Stimulated activated CD8-positive, alpha-beta memory T cell treated with anti-CD3 and anti-CD28 coated beads, Interleukin-15, amount 100 ng/mL, for 24 hours (primary cell): Measurements from ENCODE around the gene NINJ1.
"Not testable (repeated sequence)": the region's sequence is repeated elsewhere in the genome, so short reads cannot be mapped to it uniquely, and the experiment has no call there.

Experiments
- DNase-seq: peaks from one replicate; pipeline ENCODE4 v3.0.0-alpha.2; 2020; ENCODE audit warnings: low read depth

The NINJ1 gene

DNA sequence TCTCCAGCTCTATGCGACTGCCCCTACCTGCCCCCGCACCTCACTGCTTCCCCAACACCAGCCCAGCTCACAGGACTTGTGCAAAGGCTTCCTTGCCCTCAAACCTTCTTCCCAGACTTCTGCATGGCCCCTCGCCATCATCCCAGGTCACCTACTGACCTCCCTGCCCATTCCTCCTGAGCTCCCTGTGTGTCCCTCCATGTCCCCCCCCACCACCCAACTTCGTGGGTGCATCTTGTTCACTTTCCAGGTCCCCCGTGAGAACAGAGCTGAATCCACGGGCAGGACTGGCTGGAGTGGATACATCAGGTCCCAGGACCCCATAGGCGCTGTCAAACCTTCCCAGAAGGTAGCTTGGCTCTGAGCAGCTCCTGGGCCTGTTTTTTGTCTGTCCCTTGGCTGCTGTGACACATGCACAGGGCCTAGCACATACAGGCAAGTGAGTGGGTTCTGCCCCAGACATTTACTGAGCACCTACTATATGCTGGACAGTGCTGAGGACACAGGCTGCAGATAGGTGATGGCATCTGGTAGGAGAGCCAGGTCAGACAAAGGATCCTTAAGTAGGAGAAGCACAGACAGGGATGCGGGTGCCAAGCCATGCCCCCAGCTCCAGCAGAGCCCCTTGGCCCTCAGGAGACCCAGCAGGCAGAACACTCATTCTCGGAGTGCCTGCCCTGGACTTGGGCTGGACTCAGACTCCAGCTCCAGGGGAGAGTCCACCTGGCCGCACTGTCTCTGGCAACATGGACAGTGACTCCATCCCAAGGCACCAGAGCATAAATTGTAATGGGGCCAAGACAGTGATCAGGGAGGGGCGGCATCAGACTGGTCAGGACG, 15.0 kb downstream of the NINJ1 start:
- DNase-seq = no peak

DNA sequence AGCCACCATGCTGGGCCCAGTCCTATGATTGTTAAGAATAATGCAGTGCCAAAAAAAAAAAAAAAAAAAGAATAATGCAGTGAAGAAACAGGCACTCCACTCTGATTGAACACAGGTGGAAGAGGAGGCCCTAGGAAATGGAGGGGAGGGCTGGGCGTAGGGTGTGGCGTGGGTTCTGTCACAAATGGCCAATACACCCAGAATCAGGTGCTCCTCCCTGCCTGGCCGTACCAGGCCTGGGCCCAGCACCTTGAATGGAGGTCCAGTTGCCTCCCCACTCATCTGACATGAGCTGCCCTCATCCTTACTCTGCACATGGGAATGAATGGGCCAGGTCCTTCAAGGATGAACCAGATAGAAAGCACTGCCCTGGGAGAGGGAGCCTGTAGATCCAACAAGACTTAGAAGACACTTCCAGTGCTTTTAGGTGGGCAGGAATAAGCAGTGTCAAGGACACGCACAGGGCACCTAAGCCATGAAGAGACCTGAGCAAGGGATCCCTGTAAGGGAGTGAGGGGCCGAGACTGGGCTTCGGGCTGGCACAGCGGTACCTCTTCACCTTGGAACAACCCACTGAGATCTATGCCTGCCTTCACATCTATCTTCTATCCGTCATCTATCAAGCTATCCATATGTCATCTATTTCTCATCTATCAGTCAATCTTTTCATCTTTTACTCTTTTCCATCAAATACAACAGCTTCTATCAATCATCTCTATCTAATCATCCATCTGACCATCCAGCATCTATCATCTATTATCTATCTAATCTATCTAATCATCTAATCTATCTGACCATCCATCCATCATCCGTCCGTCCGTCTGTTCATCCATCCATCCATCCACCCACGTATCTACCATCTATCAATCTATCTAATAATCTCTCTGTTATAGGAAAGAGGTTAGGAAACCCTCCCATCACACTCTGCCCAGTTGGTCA, 15.9 kb downstream of the NINJ1 start:
- DNase-seq = no peak

DNA sequence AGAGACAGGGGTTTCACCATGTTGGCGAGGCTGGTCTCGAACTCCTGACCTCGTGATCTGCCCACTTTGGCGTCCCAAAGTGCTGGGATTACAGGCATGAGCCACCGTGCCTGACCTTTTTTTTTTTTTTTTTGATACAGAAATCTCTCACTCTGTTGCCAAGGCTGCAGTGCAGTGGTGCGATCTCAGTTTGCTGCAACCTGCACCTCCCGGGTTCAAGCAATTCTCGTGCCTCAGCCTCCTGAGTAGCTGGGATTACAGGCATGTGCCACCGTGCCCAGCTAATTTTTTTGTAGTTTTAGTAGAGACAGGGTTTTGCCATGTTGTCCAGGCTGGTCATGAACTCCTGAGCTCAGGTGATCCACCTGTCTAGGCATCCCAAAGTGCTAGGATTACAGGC, 16.5 kb downstream of the NINJ1 start:
- not testable (repeated sequence) for DNase-seq

DNA sequence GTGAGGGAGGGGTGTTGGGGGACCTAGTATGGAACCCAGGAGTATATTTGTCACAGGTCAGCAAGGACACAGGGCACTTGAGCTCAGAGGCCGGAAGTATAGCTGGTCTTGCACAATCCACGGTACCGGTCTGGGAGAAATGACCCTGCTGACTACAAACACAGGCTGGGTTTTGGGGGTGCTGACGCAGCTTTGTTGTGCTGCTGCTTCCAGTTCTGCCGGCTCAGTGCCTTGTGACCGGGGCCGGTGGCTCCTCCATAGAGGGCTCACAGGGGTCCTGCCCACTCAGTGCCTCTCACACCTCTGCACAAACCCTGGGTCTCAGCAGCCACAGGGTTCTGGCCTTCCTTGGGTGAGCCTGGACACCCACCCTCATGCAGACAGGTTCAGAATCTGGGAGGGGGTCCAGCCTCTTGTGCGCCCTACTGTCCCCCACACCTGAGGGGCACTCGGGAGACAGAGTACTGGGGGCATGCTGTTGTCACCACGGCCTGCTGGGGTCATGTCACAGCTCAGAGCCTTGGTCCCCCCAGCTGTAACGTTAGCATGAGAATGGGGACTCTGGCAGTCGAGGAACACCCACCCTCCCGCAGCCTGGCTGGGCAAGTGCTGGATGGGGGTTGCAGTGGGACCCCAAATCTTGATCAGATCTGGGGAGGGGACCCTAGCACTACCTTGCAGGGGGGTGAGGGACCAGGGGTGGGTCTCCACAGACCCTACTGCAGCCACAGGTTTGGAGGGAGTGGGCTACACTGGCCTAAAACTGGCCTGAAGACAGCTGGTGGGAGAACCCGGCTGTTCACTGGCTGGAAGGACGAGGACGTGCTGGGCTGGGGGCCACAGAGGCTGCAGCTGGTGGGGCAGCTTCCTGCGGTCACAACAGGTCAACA, 17.7 kb downstream of the NINJ1 start:
- no peak for DNase-seq

DNA sequence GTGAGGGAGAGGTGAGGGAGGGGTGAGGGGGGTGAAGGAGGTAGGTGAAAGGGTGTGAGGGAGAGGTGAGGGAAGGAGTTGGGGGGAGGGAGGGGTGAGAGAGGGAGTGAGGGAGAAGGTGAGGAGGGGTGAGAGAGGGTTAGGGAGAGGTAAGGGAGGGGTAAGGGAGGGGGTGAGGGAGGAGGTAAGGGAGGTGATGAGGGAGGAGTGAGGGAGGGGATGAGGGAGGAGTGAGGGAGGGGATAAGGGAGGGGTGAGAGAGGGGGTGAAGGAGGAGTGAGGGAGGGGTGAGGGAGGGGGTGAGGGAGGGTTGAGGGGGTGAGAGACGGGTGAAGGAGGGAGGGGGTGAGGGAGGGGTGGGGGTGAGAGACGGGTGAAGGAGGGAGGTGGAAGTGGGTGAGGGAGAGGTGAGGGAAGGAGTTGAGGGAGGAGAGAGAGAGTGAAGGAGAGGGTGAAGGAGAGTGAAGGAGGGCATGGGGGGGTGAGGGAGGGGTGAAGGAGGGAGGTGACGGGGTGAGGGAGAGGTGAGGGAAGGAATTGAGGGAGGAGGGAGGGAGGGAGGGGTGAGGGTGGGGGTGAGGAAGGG, 18.5 kb downstream of the NINJ1 start:
- no peak for DNase-seq

DNA sequence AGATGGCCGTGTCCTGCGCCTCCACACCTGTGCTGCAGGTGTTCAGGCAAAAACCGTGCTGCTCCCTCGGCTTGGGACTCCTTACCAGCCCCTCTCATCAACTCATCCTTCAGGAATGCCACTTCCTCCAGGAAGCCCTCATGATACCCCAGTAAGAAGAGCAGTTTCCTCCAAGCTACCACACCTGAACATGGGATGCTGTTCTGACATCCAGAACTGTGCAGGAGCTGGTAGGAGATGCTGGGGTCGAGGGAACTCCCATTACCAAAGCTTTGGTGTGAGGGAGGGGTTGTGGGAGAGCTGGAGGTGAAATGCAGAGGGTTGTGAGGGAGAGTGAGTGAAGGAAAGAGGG, 19.1 kb downstream of the NINJ1 start:
- no peak for DNase-seq

DNA sequence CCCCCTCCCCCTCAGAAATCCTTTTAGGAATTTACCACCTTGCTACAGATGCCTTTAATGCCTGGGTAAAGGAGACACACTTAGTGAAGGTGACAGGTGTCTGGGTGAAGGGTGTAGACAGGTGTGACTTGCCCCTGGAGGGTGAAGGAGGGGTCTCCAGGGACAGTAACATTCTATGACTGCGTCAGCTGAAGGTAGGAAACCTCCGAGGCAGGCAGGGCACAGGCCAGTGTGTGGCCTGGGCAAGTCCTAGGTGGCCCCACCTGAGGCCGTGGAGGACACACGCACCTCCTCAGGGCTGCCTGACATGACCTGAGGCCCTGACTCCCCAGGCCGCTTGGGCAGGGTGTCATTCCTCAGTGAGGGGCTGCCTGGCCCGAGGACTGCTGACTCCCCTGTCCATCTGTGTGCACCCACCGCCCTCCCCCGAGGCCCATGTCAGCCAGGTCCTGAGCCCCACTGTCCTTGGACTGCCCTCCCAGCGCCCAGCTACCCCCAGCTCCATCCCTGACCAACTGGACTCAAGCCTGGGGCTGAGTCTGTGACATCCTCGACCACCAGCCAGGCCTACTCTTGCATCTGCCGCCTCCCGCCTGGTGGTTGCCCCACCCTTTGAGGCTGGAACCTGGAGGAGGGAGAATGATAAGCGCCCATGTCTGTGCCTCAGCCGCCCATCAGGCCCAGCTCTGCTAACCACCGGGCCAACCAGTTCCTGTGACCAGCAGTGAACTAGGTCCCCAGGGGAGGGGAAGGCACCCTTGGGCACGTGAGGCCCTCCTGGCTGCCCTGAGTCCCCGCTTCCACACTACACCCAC, 19.7 kb downstream of the NINJ1 start:
- DNase-seq = no peak

DNA sequence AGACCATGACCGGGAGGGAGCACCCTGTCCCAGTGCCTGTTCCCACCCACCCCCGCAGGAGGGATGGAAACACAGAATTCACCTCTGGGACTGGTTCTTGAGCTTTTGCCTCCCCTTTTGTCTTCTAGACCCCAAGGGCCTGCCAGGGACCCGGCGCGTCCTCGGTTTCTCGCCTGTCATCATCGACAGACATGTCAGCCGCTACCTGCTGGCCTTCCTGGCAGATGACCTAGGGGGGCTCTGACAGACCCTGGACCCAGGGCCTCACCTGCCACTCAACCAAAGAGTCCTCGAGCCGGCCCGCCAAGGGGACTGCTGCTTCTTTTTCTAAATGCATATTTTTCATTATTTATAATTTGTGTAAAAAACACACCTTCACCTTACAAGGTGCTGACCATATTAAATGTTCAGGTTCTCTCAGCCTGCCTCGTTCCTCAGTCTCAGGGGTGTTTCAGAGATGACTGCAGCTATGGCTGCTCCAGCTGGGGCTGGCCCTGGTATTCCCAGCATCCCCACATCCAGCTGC, 21.1 kb downstream of the NINJ1 start:
- DNase-seq = no peak

DNA sequence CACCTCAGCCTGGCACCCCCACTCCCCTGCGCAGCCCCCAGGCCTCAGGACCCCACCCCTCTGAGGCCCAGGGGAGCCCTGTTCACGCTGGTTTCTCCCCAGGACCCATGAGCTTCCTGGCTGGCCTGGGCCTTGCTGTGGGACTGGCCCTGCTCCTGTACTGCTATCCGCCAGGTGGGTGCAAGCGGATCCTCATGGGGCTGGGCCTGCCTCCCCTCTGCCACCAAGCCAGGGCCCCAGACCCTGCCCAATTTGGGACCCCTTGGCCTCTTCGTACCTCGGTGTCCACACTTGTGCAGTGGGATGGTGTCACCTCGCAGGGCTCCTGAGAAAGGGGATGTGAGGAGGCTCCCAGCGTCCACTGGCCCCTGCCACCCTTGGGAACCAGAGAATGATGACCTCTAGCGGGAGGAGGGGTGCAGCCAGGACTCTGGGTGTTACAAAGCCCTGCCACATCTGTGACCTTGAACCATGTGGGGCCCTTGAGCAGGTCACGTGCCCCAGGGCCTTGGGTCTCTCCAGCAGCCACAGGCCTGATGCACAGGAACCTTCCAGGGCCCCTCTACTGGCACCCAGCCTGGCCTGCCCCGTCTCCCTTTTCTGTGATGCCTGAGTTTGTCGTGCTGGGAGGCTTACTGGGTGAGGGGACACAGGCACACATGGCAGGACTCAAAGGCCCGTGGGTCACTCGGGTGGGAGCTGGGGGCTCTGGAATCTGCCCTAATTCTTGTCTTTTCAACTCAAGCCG, 21.8 kb downstream of the NINJ1 start:
- DNase-seq = no peak

DNA sequence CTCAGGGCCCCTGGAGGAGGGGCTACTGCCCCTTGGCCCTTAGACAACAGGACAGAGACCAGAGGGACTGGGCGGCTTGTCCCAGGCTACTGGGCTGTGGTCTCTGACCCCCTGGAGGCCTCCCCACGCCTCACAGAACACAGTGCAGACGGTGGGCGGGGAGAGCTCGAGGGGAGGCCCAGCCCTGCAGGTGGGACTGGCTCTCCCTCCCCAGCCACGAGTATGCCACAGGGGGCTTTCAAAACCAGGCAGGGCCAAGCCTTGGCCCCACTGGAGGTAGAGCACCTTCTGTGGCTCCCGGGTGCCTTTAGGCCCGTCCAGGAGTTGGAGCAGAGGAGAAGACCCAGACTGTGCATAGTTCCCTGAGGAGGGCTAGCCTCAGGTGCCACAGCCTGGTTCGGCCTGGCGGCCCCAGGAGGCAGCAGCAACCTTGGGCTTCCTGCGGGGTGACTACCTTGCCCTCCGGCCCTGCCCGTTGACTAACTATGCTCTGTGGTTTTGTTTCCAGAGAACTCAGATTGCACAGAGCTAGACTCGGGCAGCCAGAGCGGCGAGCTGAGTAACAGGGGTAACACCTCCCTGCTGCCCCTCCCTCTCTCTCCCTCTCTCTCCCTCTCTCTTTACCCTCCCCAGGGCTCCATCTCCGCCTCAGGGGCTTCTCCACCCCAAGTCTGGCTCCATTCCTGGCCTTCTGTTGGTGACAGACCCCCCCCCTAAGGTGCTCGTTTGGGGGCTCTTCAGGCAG, 22.5 kb downstream of the NINJ1 start:
- DNase-seq = no peak

DNA sequence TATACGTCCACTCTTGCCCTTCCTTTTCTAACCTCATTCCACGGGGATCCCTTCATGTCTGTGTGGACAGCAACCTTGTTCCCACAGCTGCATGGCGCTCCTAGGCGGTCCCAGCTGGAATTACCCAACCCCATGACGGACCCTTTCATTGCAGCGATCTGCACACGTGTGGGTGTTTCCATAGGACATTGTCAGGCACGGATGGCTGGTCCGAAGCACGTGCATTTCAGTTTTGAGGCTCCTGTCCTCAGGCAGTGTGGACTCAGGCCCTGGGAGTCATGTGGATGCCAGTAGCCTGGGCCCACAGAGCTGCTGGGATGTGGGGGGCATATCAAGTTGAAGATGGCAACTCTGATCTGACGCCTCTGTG, 23.1 kb downstream of the NINJ1 start:
- no peak for DNase-seq

DNA sequence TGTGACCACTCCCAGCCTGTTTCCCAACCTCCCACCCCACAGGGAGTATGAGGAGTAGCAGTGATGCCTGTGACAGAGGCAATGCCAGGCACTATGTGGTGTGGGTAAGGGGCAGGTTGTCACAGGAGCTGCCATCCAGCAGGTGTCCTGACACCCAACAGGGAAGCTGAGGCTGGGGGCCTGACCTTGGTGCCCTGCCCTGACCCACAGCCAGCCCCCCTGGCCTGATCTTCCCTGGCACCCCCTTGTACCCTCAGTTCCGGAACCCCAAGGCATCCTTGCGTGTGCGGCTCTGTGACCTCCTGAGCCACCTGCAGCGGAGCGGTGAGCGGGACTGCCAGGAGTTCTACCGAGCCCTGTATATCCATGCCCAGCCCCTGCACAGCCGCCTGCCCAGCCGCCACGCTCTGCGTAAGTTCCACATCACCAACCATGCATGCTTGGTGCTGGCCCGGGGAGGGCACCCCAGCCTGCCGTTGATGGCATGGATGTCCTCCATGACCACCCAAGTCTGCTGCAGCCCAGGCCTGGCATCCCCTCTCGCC, 23.7 kb downstream of the NINJ1 start:
- no peak for DNase-seq

DNA sequence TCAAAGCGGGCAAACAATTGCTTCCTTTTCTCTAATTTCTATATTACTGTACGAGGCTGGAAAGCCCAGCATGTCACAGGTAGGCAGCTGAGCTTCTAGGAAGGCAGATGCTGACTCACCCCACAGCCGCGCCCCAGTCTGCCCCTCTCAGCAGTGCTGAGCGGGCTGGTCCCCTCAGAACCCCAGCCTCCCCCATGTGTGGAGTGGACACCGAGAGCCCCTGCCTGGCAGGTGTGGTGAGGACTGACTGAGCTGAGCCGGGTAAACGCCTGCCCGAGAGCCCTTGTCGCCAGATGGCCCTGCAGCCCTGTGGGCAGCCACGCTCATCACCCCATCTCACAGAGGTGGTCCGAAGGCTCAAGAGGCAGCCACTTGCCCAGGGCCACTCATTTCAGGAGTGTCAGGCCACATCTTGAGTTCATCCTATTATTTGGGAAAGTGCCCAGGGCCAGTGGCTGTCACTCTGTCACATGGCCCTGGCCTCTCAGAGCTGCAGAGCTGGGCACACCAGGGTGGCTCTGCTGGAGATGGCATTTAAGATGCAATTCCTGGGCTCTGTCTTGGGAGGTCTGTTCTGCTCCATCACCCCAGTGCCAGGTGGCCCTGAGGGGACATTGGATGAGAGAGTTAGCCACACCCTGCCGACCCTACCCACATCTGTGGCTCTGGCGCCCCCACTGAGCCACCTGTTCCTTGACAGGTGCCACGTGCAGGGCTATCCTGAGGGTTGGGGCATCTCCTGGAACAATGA, 25.6 kb downstream of the NINJ1 start:
- no peak for DNase-seq

DNA sequence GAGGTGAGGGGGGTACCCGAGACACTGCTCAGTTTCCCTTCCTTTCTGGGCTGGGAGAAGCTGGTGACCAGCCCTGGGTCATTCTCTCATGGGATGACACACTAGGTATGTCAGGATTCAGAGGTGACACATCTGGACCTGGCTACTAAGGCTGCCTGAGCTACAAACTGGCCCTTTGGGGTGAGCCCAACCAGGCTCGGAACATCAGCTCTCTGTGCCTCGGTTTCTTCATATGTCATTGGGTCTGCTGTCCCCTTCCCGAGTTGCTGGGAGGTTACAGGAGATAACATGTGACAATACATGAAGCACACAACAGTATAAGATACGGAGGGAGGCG, 26.3 kb downstream of the NINJ1 start:
- DNase-seq = no peak

DNA sequence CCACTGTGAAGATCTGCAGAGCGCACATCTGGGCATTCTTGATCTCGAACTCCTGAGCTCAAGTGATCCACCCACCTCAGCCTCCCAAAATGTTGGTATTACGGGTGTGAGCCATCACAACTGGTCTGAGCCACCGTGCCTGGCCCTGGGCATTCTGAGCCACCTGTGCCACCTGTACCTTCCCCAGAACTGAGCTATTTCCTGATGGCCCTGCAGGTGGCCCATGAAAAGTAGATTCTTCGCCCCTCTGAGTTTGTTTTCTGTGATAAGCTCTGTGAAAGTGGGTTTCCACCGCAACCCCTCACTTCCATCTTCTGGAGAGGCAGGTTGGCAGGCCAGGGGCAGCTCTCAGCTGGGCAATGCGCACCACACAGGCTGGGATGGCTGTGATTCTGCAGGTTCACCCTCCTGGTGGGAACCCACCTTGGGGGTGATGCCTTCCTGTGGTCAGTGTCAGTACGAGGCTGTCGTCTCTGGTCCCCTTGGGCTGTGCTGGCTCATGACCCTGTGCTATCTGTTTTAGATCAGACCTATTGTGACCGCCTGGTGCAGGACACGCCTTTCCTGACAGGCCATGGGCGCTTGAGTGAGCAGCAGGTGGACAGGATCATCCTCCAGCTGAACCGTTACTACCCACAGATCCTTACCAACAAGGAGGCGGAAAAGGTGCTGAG, 26.8 kb downstream of the NINJ1 start:
- no peak for DNase-seq

DNA sequence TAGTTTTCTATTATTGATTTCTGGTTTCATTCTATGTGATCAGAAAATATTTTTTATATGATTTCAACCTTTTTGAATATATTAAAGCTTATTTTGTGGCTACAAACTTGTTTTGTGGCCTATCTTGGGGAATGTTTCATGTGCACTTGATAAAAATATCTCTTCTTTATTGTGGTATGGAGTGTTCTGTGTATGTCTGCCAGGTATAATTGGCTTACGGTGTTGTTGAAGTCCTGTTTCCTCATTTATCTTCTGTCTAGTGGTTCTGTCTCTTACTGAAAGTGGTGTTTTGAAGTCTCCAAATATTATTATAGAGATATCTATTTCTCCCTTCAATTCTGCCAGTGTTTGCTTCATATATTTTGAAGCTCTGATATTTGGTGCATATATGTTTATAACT, 28.4 kb downstream of the NINJ1 start:
- no peak for DNase-seq

DNA sequence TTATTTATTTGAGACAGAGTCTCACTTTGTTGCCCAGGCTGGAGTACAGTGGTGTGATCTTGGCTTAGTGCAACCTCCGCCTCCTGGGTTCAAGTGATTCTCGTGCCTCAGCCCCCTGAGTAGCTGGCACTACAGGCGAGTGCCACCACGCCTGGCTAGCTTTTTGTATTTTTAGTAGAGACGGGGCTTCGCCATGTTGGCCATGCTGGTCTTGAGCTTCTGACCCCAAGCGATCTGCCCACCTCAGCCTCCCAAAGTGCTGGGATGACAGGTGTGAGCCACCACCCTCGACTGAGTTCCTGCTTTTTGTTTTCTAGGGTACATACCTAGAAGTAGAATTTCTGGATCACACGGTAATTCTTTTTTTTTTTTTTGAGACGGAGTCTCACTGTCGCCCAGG, 33.0 kb downstream of the NINJ1 start:
- not testable (repeated sequence) for DNase-seq

DNA sequence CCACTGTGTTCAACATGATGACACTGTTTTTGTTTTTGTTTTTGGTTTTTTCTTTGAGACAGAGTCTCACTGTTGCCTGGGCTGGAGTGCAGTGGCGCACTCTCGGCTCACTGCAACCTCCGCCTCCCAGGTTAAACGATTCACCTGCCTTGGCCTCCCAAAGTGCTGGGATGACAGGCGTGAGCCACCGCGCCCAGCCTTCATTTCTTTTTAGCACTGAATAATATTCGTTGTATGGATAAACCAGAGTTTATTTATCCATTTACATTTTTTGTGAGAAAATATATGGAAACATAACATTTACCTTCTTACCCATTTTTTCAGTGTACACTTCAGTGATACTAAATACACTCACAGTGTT, 33.8 kb downstream of the NINJ1 start:
- DNase-seq = no peak
